SU-DHL-6 (cell line): ENCODE results near the gene NFIB.

Source experiments
- H2AFZ ChIP-seq: fragments of 200-600 bp; sonication (generic); 2 replicates; pipeline ENCODE4 v1.6.1; 2014; ENCODE audit warnings: low read depth, mild to moderate bottlenecking, moderate library complexity, mixed read lengths, antibody characterized with exemption, low read length; ENCODE audit not compliant: severe bottlenecking
- H3F3A ChIP-seq: fragments of 200-600 bp; shearing (Covaris generic); 2 replicates; pipeline ENCODE4 v1.6.0; 2016; ENCODE audit warnings: antibody characterized with exemption, mild to moderate bottlenecking; ENCODE audit not compliant: insufficient read depth
- H3K27ac ChIP-seq: fragments of 200-600 bp; sonication (generic); 2 replicates; pipeline ENCODE4 v1.5.1; 2016; ENCODE audit warnings: low read depth, mild to moderate bottlenecking, low read length, moderate library complexity, mixed read lengths
- H3K27me3 ChIP-seq: fragments of 200-600 bp; sonication (generic), shearing (Covaris generic); 2 replicates; pipeline ENCODE4 v1.6.0; 2014; ENCODE audit warnings: mild to moderate bottlenecking, low read length
- H3K36me3 ChIP-seq: fragments of 200-600 bp; sonication (generic); 2 replicates; pipeline ENCODE4 v1.6.1; 2014; ENCODE audit warnings: mild to moderate bottlenecking, low read length, mixed read lengths
- H3K4me2 ChIP-seq: fragments of 300-600, 200-600 bp; shearing (Covaris generic), sonication (generic); 2 replicates; pipeline ENCODE4 v1.6.0; 2014; ENCODE audit warnings: low read length, low read depth, mild to moderate bottlenecking; ENCODE audit not compliant: poor library complexity, severe bottlenecking
- H3K4me3 ChIP-seq: fragments of 200-600 bp; sonication (generic); 2 replicates; pipeline ENCODE4 v1.5.1; 2014; ENCODE audit warnings: antibody characterized with exemption, low read length, mild to moderate bottlenecking, mixed read lengths; ENCODE audit not compliant: insufficient read depth, poor library complexity, severe bottlenecking
- H3K79me2 ChIP-seq: fragments of 200-600 bp; sonication (generic); 2 replicates; pipeline ENCODE4 v1.6.1; 2014; ENCODE audit warnings: mild to moderate bottlenecking, low read length, moderate library complexity; ENCODE audit not compliant: insufficient read depth
- H3K9ac ChIP-seq: fragments of 200-600 bp; sonication (generic); 2 replicates; pipeline ENCODE4 v1.7.0; 2014; ENCODE audit warnings: mild to moderate bottlenecking, low read length
- H3K9me2 ChIP-seq: fragments of 200-600 bp; sonication (generic); replicated peaks from 2 replicates; pipeline ENCODE4 v1.6.1; 2014; ENCODE audit warnings: low read length; ENCODE audit not compliant: insufficient read depth
- H3K9me3 ChIP-seq: fragments of 200-600 bp; sonication (generic); 2 replicates; pipeline ENCODE4 v1.6.1; 2014; ENCODE audit warnings: low read length, mixed read lengths; ENCODE audit not compliant: insufficient read depth
- H4K20me1 ChIP-seq: fragments of 200-600 bp; sonication (generic); 2 replicates; pipeline ENCODE4 v1.6.1; 2014; ENCODE audit warnings: low read depth, mild to moderate bottlenecking, antibody characterized with exemption, low read length, moderate library complexity, mixed read lengths
- CTCF ChIP-seq: fragments of 200-600 bp; sonication (generic); IDR thresholded peaks from one replicate; pipeline ENCODE4 v1.5.1; 2017; ENCODE audit warnings: antibody characterized with exemption, mild to moderate bottlenecking, low read length, moderate library complexity; ENCODE audit not compliant: insufficient read depth, poor library complexity, severe bottlenecking
- EZH2phosphoT487 ChIP-seq: fragments of 200-600 bp; sonication (generic), shearing (Covaris generic); conservative IDR thresholded peaks from 2 replicates; pipeline ENCODE4 v1.6.1; 2018; ENCODE audit warnings: mild to moderate bottlenecking, antibody characterized with exemption, low read length, moderate library complexity, mixed read lengths

Gene NFIB

GRCh38 chr9:14293801-14294200 lies 20.1 kb downstream of the NFIB start:
- Histone ChIP-seq H3K4me3 (no peak overlapping the region), H3K79me2 (no peaks in the 10 kb centered on the region), H3K27ac (no peak overlapping the region), H3K9me3 (no peaks in the 10 kb centered on the region), H3K9ac (no peak overlapping the region), H3K4me2 (no peak overlapping the region), H3K36me3 (no peaks in the 10 kb centered on the region), H3K9me2 (no peaks in the 10 kb centered on the region), H2AFZ (no peak overlapping the region), H4K20me1 (no peaks in the 10 kb centered on the region), H3F3A (no peaks in the 10 kb centered on the region), H3K27me3 (no peaks in the 10 kb centered on the region)
- no peak for TF ChIP-seq EZH2phosphoT487
- TF ChIP-seq CTCF: no peak

GRCh38 chr9:14292181-14292739 lies 21.7 kb downstream of the NFIB start:
- H4K20me1 ChIP-seq: no peaks in the 10 kb centered on the region
- no peaks in the 10 kb centered on the region for H3K27me3 ChIP-seq
- TF ChIP-seq EZH2phosphoT487 (no peak), CTCF (no peak)
- H3K9me3 ChIP-seq: no peaks in the 10 kb centered on the region
- H3K9me2 ChIP-seq: no peaks in the 10 kb centered on the region
- H2AFZ ChIP-seq: no peak overlapping the region
- H3K79me2 ChIP-seq: no peaks in the 10 kb centered on the region
- H3K27ac ChIP-seq: no peak overlapping the region
- H3K4me3 ChIP-seq: no peak overlapping the region
- H3K4me2 ChIP-seq: no peak overlapping the region
- no peaks in the 10 kb centered on the region for H3K36me3 ChIP-seq
- no peak overlapping the region for H3K9ac ChIP-seq
- no peaks in the 10 kb centered on the region for H3F3A ChIP-seq

- no peak for TF ChIP-seq EZH2phosphoT487
- no peak for TF ChIP-seq CTCF
- H3K79me2 ChIP-seq: no peaks in the 10 kb centered on the region
- no peak overlapping the region for H3K9ac ChIP-seq
Measured at GRCh38 chr9:14289916-14290315, 24.0 kb downstream of the NFIB start.

GRCh38 chr9:14288433-14288832 lies 25.5 kb downstream of the NFIB start:
- Histone ChIP-seq H4K20me1 (no peaks in the 10 kb centered on the region), H3K27ac (no peak overlapping the region), H3K4me3 (no peak overlapping the region), H3F3A (no peaks in the 10 kb centered on the region), H3K9me2 (no peaks in the 10 kb centered on the region), H3K4me2 (no peak overlapping the region), H3K9me3 (no peaks in the 10 kb centered on the region), H2AFZ (no peak overlapping the region), H3K9ac (no peak overlapping the region), H3K36me3 (no peaks in the 10 kb centered on the region), H3K27me3 (no peaks in the 10 kb centered on the region), H3K79me2 (no peaks in the 10 kb centered on the region)
- TF ChIP-seq CTCF: no peak

More at GRCh38 chr9:14289916-14290315, 24.0 kb downstream of the NFIB start:
- Histone ChIP-seq H3K4me3 (no peak overlapping the region), H3K9me2 (no peaks in the 10 kb centered on the region), H3K9me3 (no peaks in the 10 kb centered on the region), H2AFZ (no peak overlapping the region), H4K20me1 (no peaks in the 10 kb centered on the region), H3K27ac (no peak overlapping the region), H3F3A (no peaks in the 10 kb centered on the region), H3K4me2 (no peak overlapping the region), H3K27me3 (no peaks in the 10 kb centered on the region), H3K36me3 (no peaks in the 10 kb centered on the region)
